GM23338 (cell line): Measurements from ENCODE around the gene BNIPL. TPM values are rescaled to one million over a fixed set of nuclear protein-coding genes. Genes with fewer than 3 reads are reported as not detected.

Experiments
- ATAC-seq: fragments of 200-7000 bp; cut with Tn5 transposase; 3 replicates; pipeline ENCODE4 v1.9.1; 2020
- DNase-seq: peaks from one replicate; pipeline ENCODE4 v3.0.0-alpha.2; 2015; ENCODE audit warnings: low spot score
- H2AFZ ChIP-seq: fragments of 200-600 bp; sonication (generic); 2 replicates; pipeline ENCODE4 v1.8.0; 2016; ENCODE audit warnings: antibody characterized with exemption, mild to moderate bottlenecking, moderate library complexity
- H3F3A ChIP-seq: fragments of 200-600 bp; sonication (generic); replicated peaks from 2 replicates; pipeline ENCODE4 v1.8.0; 2017; ENCODE audit warnings: antibody characterized with exemption, mixed run types, low read depth
- H3K27ac ChIP-seq: fragments of 200-600 bp; sonication (generic); 2 replicates; pipeline ENCODE4 v1.6.1; 2016; ENCODE audit warnings: low read depth
- H3K27me3 ChIP-seq: fragments of 200-600 bp; sonication (generic); 2 replicates; pipeline ENCODE4 v1.8.0; 2016; ENCODE audit warnings: mild to moderate bottlenecking, mixed run types, moderate library complexity; ENCODE audit not compliant: insufficient read depth
- H3K36me3 ChIP-seq: fragments of 200-600 bp; sonication (generic); 2 replicates; pipeline ENCODE4 v1.8.0; 2016; ENCODE audit warnings: mild to moderate bottlenecking; ENCODE audit not compliant: insufficient read depth
- H3K4me1 ChIP-seq: fragments of 200-600 bp; sonication (generic); 2 replicates; pipeline ENCODE4 v1.8.0; 2016; ENCODE audit warnings: mild to moderate bottlenecking, moderate library complexity; ENCODE audit not compliant: insufficient read depth
- H3K4me2 ChIP-seq: fragments of 200-600 bp; sonication (generic); 2 replicates; pipeline ENCODE4 v1.7.1; 2017; ENCODE audit warnings: mixed run types
- H3K4me3 ChIP-seq: fragments of 200-600 bp; sonication (generic); 2 replicates; pipeline ENCODE4 v1.6.1; 2016; ENCODE audit warnings: mixed run types
- H3K79me2 ChIP-seq: fragments of 200-600 bp; sonication (generic); replicated peaks from 2 replicates; pipeline ENCODE4 v1.8.0; 2017; ENCODE audit warnings: mild to moderate bottlenecking; ENCODE audit not compliant: insufficient read depth
- H3K9me2 ChIP-seq: fragments of 200-600 bp; sonication (generic); 2 replicates; pipeline ENCODE4 v1.8.0; 2017; ENCODE audit not compliant: insufficient read depth
- H4K20me1 ChIP-seq: fragments of 200-600 bp; sonication (generic); replicated peaks from 2 replicates; pipeline ENCODE4 v1.8.0; 2017; ENCODE audit warnings: mild to moderate bottlenecking; ENCODE audit not compliant: insufficient read depth
- H3K27ac Mint-ChIP-seq: 2 replicates; pipeline ENCODE4 v1.8.0; 2020; ENCODE audit warnings: inconsistent platforms, mild to moderate bottlenecking, moderate library complexity, mixed read lengths
- H3K27me3 Mint-ChIP-seq: 3 replicates; pipeline ENCODE4 v1.8.0; 2022; ENCODE audit warnings: low read depth, mild to moderate bottlenecking, moderate library complexity, mixed read lengths, inconsistent platforms; ENCODE audit not compliant: insufficient read depth, poor library complexity
- H3K36me3 Mint-ChIP-seq: 3 replicates; pipeline ENCODE4 v1.8.0; 2021; ENCODE audit warnings: low read depth, mild to moderate bottlenecking, inconsistent platforms, moderate library complexity, mixed read lengths
- H3K4me1 Mint-ChIP-seq: 3 replicates; pipeline ENCODE4 v1.8.0; 2020; ENCODE audit warnings: mild to moderate bottlenecking, inconsistent platforms, mixed read lengths
- H3K4me3 Mint-ChIP-seq: 3 replicates; pipeline ENCODE4 v1.8.0; 2021; ENCODE audit warnings: moderate library complexity, mild to moderate bottlenecking, inconsistent platforms, mixed read lengths
- H3K9me3 Mint-ChIP-seq: 3 replicates; pipeline ENCODE4 v1.8.0; 2020; ENCODE audit warnings: moderate library complexity, mild to moderate bottlenecking, inconsistent platforms, mixed read lengths
- CREB1 ChIP-seq: fragments of 250-450 bp; sonication (Bioruptor Pico); IDR thresholded peaks from 2 replicates; pipeline ENCODE4 v1.5.0; 2020; ENCODE audit warnings: low read depth, mild to moderate bottlenecking, moderate library complexity
- EZH2 ChIP-seq: fragments of 200-600 bp; sonication (generic); IDR thresholded peaks from one replicate; pipeline ENCODE4 v1.8.0; 2017; ENCODE audit warnings: antibody characterized with exemption, mild to moderate bottlenecking, low read depth; ENCODE audit not compliant: unreplicated experiment
- NANOG ChIP-seq: IDR thresholded peaks from 2 replicates; pipeline ENCODE4 v1.6.1; 2016; ENCODE audit warnings: antibody characterized with exemption, borderline replicate concordance
- POLR2AphosphoS5 ChIP-seq: IDR thresholded peaks from 2 replicates; pipeline ENCODE4 v1.6.1; 2016; ENCODE audit warnings: antibody characterized with exemption, low read depth
- ZNF331 ChIP-seq: fragments of 250-450 bp; sonication (Bioruptor Pico); IDR thresholded peaks from 2 replicates; pipeline ENCODE4 v1.5.0; 2020; ENCODE audit warnings: low read depth, mild to moderate bottlenecking, moderate library complexity
- polyA plus RNA-seq: library from polyadenylated mRNA; unstranded; fragments of >200 nt; fragmentation: Nextera tagmentation; extraction: Ambion mirVana; gene quantifications from 2 replicates; pipeline ENCODE4 v1.2.1, GENCODE V29; 2016
- total RNA-seq: library from RNA; depleted of rRNA; stranded (reverse); fragments of >200 nt; shearing (Covaris generic); gene quantifications from 2 replicates; pipeline ENCODE4 v1.2.3, GENCODE V29; 2014
- TF ChIP-seq, protein P1 (sequence below), 2 experiments: fragments of 200-600 bp in 1 of 2; sonication (generic) in 1 of 2; conservative IDR thresholded peaks; 2 replicates each; pipeline versions ENCODE4 v1.5.1 to v1.6.1; 2016 to 2017; ENCODE audit warnings: antibody characterized with exemption in 2 of 2, low read depth in 2 of 2, mild to moderate bottlenecking in 2 of 2, moderate library complexity in 1 of 2
- TF ChIP-seq, protein P2 (sequence below): fragments of 250-450 bp; sonication (Bioruptor Pico); IDR thresholded peaks from 2 replicates; pipeline ENCODE4 v1.5.0; 2020; ENCODE audit warnings: mild to moderate bottlenecking, moderate library complexity

Gene BNIPL
- total and polyA plus RNA-seq, 2 experiments from 2014 or later, result 0.91 to 1.2 TPM

DNA sequence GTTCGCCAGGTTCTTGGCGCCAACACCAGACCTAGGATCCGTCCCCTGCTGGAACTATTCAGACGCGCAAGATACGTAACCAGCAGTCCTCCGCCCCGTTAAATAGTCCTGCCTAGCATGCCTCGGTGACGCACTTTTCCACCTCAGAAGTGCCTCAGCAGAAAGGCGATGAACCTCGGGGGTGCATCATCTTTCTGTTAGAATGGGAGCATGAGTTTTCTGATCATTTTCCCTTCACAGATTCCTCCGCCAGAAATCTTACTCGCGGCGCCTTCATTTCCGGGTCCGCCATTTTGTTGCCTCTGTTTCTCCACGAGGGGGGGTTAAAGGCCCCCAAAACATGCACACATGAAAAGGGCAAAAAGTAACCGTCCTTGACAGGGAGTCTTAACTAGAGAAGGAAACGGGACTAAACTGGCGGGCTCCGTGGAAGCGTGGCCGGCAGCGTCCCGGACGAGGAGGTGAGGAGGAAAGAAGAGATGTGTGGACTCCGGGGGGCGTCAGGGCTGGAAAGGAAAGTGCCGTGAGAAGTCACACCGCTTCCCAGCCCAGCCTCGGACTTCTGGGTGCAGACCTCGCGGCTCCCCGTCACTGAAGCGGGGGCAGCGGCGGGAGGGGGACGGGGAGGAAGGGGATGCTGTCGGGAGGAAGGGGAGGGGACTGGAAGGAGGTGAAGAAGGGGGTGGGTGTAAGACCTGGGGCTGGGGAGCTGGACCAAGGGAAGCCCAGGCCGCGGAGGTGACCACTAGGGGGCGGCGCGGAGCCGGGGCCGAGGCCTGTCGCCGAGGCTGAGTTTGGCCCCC is 34.3 kb downstream of the BNIPL start, which contains the start of gene GABPB2:
Gene GABPB2 (plus strand): TSS at position 288 of the 803 bp plus-strand sequence. CDS start 17,429 bp downstream, outside the sequence.
- Histone ChIP-seq H3F3A (peaks cover 28% of the 10 kb centered on the region), H3K4me3 (peak within 1 kb of the TSS; percentile 92), H3K27ac (peak within 1 kb of the TSS; percentile 99), H2AFZ (peak within 1 kb of the TSS; percentile 72), H3K4me2 (peak within 1 kb of the TSS; percentile 95), H3K27me3 (no peaks in the 10 kb centered on the region), H3K36me3 (0 out of 2 replicates have a peak, but pooled peaks cover 2% of the 10 kb centered on the region), H3K79me2 (peaks cover 10% of the 10 kb centered on the region; the same call in 1 of the 2 replicates), H3K4me1 (peaks cover 5% of the 10 kb centered on the region; the same call in 1 of the 2 replicates), H3K9me2 (no peaks in the 10 kb centered on the region), H4K20me1 (no peaks in the 10 kb centered on the region)
- Mint-ChIP-seq H3K4me3 (peak within 1 kb of the TSS; percentile 97), H3K36me3 (peaks cover 25% of the 10 kb centered on the region), H3K4me1 (peaks cover 7% of the 10 kb centered on the region), H3K27ac (peak within 1 kb of the TSS; percentile 99), H3K9me3 (no peaks in the 10 kb centered on the region), H3K27me3 (peaks cover 15% of the 10 kb centered on the region)
- DNase-seq (peak; percentile 97), ATAC-seq (peak; percentile 93)
- TF ChIP-seq CREB1 (CRISPR knock-in tag), result peak; percentile 92
- TF ChIP-seq ZNF331 (CRISPR knock-in tag), result no peak
- TF ChIP-seq, protein P1, sequence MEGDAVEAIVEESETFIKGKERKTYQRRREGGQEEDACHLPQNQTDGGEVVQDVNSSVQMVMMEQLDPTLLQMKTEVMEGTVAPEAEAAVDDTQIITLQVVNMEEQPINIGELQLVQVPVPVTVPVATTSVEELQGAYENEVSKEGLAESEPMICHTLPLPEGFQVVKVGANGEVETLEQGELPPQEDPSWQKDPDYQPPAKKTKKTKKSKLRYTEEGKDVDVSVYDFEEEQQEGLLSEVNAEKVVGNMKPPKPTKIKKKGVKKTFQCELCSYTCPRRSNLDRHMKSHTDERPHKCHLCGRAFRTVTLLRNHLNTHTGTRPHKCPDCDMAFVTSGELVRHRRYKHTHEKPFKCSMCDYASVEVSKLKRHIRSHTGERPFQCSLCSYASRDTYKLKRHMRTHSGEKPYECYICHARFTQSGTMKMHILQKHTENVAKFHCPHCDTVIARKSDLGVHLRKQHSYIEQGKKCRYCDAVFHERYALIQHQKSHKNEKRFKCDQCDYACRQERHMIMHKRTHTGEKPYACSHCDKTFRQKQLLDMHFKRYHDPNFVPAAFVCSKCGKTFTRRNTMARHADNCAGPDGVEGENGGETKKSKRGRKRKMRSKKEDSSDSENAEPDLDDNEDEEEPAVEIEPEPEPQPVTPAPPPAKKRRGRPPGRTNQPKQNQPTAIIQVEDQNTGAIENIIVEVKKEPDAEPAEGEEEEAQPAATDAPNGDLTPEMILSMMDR (conservative IDR thresholded peaks at IDR 0.05; ENCODE audit: low read depth in 2 of 2), result peak; percentile 77 to 89
- TF ChIP-seq NANOG, result no peak
- peak; percentile 64 for TF ChIP-seq POLR2AphosphoS5
- TF ChIP-seq, protein P2, sequence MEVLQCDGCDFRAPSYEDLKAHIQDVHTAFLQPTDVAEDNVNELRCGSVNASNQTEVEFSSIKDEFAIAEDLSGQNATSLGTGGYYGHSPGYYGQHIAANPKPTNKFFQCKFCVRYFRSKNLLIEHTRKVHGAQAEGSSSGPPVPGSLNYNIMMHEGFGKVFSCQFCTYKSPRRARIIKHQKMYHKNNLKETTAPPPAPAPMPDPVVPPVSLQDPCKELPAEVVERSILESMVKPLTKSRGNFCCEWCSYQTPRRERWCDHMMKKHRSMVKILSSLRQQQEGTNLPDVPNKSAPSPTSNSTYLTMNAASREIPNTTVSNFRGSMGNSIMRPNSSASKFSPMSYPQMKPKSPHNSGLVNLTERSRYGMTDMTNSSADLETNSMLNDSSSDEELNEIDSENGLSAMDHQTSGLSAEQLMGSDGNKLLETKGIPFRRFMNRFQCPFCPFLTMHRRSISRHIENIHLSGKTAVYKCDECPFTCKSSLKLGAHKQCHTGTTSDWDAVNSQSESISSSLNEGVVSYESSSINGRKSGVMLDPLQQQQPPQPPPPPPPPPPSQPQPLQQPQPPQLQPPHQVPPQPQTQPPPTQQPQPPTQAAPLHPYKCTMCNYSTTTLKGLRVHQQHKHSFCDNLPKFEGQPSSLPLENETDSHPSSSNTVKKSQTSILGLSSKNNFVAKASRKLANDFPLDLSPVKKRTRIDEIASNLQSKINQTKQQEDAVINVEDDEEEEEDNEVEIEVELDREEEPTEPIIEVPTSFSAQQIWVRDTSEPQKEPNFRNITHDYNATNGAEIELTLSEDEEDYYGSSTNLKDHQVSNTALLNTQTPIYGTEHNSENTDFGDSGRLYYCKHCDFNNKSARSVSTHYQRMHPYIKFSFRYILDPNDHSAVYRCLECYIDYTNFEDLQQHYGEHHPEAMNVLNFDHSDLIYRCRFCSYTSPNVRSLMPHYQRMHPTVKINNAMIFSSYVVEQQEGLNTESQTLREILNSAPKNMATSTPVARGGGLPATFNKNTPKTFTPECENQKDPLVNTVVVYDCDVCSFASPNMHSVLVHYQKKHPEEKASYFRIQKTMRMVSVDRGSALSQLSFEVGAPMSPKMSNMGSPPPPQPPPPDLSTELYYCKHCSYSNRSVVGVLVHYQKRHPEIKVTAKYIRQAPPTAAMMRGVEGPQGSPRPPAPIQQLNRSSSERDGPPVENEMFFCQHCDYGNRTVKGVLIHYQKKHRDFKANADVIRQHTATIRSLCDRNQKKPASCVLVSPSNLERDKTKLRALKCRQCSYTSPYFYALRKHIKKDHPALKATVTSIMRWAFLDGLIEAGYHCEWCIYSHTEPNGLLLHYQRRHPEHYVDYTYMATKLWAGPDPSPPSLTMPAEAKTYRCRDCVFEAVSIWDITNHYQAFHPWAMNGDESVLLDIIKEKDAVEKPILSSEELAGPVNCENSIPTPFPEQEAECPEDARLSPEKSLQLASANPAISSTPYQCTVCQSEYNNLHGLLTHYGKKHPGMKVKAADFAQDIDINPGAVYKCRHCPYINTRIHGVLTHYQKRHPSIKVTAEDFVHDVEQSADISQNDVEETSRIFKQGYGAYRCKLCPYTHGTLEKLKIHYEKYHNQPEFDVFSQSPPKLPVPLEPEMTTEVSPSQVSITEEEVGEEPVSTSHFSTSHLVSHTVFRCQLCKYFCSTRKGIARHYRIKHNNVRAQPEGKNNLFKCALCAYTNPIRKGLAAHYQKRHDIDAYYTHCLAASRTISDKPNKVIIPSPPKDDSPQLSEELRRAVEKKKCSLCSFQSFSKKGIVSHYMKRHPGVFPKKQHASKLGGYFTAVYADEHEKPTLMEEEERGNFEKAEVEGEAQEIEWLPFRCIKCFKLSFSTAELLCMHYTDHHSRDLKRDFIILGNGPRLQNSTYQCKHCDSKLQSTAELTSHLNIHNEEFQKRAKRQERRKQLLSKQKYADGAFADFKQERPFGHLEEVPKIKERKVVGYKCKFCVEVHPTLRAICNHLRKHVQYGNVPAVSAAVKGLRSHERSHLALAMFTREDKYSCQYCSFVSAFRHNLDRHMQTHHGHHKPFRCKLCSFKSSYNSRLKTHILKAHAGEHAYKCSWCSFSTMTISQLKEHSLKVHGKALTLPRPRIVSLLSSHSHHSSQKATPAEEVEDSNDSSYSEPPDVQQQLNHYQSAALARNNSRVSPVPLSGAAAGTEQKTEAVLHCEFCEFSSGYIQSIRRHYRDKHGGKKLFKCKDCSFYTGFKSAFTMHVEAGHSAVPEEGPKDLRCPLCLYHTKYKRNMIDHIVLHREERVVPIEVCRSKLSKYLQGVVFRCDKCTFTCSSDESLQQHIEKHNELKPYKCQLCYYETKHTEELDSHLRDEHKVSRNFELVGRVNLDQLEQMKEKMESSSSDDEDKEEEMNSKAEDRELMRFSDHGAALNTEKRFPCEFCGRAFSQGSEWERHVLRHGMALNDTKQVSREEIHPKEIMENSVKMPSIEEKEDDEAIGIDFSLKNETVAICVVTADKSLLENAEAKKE (CRISPR knock-in tag), result no peak
- no peak for TF ChIP-seq EZH2
